Measurements from ENCODE around the gene TRIM17. TPM values are rescaled to one million over a fixed set of nuclear protein-coding genes. Genes with fewer than 3 reads are reported as not detected.
A peak's percentile ranks its signal among the peaks of the same experiment; 100 is the strongest.

Gene TRIM17
- total and polyA plus RNA-seq, 9 of the 15 experiments (the other 6 are each of a cell fraction or from before 2014, with no cell fraction given): not detected

- TF ChIP-seq ZNF407 (IDR thresholded peaks at IDR 0.05; ENCODE audit: low read depth): no peak
- TF ChIP-seq SAP30 (IDR thresholded peaks at IDR 0.05; ENCODE audit: borderline replicate concordance, insufficient read depth, low read depth, low read length, poor library complexity, severe bottlenecking): no peak
- no peak for TF ChIP-seq HOXB6 (CRISPR knock-in tag; IDR thresholded peaks at IDR 0.05; ENCODE audit: borderline replicate concordance)
- TF ChIP-seq ZNF224 (CRISPR knock-in tag; IDR thresholded peaks at IDR 0.05): no peak
- no peak for TF ChIP-seq GTF2B (IDR thresholded peaks at IDR 0.05; ENCODE audit: extremely low read depth, insufficient read length)
- TF ChIP-seq POU5F1 (IDR thresholded peaks at IDR 0.05; ENCODE audit: borderline replicate concordance, low read depth, low read length, partially characterized antibody): no peak
- TF ChIP-seq SMARCA5 (IDR thresholded peaks at IDR 0.05): peak; percentile 3; the same call in 1 of the 2 replicates
- TF ChIP-seq ZNF76 (CRISPR knock-in tag; IDR thresholded peaks at IDR 0.05; ENCODE audit: borderline replicate concordance): no peak
These were observed 42.7 kb upstream of the TRIM17 start (continued) for GRCh38 chr1:228459091-228459993.

Measured in K562 (cell line).